Chondrocyte (in vitro differentiated cells): ENCODE measurements around the gene ZNF234. TPM values are rescaled to one million over a fixed set of nuclear protein-coding genes. Genes with fewer than 3 reads are reported as not detected.

Experiments used
- DNase-seq: peaks from one replicate; pipeline ENCODE4 v3.0.0; 2021; ENCODE audit warnings: mixed read lengths, low spot score
- H3K27ac Mint-ChIP-seq: one replicate; pipeline ENCODE4 v1.8.0; 2021; ENCODE audit warnings: mild to moderate bottlenecking, moderate library complexity, mixed read lengths; ENCODE audit not compliant: unreplicated experiment
- H3K27me3 Mint-ChIP-seq: 2 replicates; pipeline ENCODE4 v1.8.0; 2021; ENCODE audit warnings: low read depth, mixed read lengths
- H3K36me3 Mint-ChIP-seq: 2 replicates; pipeline ENCODE4 v1.8.0; 2021; ENCODE audit warnings: low read depth, mixed read lengths
- H3K4me1 Mint-ChIP-seq: 2 replicates; pipeline ENCODE4 v1.8.0; 2021; ENCODE audit warnings: low read depth, mild to moderate bottlenecking, mixed read lengths
- H3K4me3 Mint-ChIP-seq: one replicate; pipeline ENCODE4 v1.8.0; 2021; ENCODE audit warnings: mild to moderate bottlenecking, moderate library complexity, mixed read lengths; ENCODE audit not compliant: unreplicated experiment
- H3K9me3 Mint-ChIP-seq: 2 replicates; pipeline ENCODE4 v1.8.0; 2021; ENCODE audit warnings: low read depth, mixed read lengths
- CTCF ChIP-seq: fragments of 200-600 bp; sonication (generic); IDR thresholded peaks from 2 replicates; pipeline ENCODE4 v1.5.0; 2021; ENCODE audit warnings: antibody characterized with exemption, mild to moderate bottlenecking, moderate library complexity
- long read RNA-seq: library from polyadenylated mRNA; stranded (forward); transcript quantifications from one replicate; pipeline ENCODE4 v2.0.0, GENCODE V29; 2021
- total RNA-seq: library from RNA; stranded (reverse); gene quantifications from 3 replicates; pipeline ENCODE4 v1.2.1, GENCODE V29; 2021

The ZNF234 gene
- total RNA-seq = 14.0 to 19.5 TPM (median 14.4 TPM) in 3 replicates
- long read RNA-seq, full-length matches to known transcripts = 10 of 20 reads
- long read RNA-seq, partial matches to known transcripts = 1 of 20 reads
- long read RNA-seq, other reads (novel, unspliced or antisense) = 9 of 20 reads

GRCh38 chr19:44141191-44142058, at the start of gene ZNF234:
ZNF234 (plus strand) TSS chr19:44141554; CDS start chr19:44144633, 3,079 bp downstream.
- Mint-ChIP-seq H3K27me3 (no peaks in the 10 kb centered on the region), H3K4me1 (peaks cover 22% of the 10 kb centered on the region), H3K4me3 (peak within 1 kb of the TSS; percentile 93), H3K9me3 (no peaks in the 10 kb centered on the region), H3K36me3 (peaks cover 6% of the 10 kb centered on the region), H3K27ac (peak within 1 kb of the TSS; percentile 91)
- DNase-seq = no peak
- TF ChIP-seq CTCF = peak; percentile 50

- no peaks in the 10 kb centered on the region for H3K27me3 Mint-ChIP-seq
- peaks cover 13% of the 10 kb centered on the region for H3K4me1 Mint-ChIP-seq
- no peaks in the 10 kb centered on the region for H3K9me3 Mint-ChIP-seq
- no peak overlapping the region for H3K4me3 Mint-ChIP-seq
- DNase-seq = no peak
- no peak overlapping the region for H3K27ac Mint-ChIP-seq
- H3K36me3 Mint-ChIP-seq = peaks cover 6% of the 10 kb centered on the region
- TF ChIP-seq CTCF = no peak
Observed at GRCh38 chr19:44092108-44092507, 49.2 kb upstream of the ZNF234 start.

GRCh38 chr19:44093931-44094765, 47.2 kb upstream of the ZNF234 start, which contains the start of gene ZNF224:
ZNF224 (plus strand) TSS chr19:44094361; CDS start chr19:44097874, 3,513 bp downstream.
- H3K4me1 Mint-ChIP-seq = peaks cover 13% of the 10 kb centered on the region
- no peaks in the 10 kb centered on the region for H3K27me3 Mint-ChIP-seq
- peak within 1 kb of the TSS; percentile 98 for H3K4me3 Mint-ChIP-seq
- no peaks in the 10 kb centered on the region for H3K9me3 Mint-ChIP-seq
- H3K27ac Mint-ChIP-seq = peak within 1 kb of the TSS; percentile 83
- peak; percentile 97 for DNase-seq
- H3K36me3 Mint-ChIP-seq = peaks cover 14% of the 10 kb centered on the region
- no peak for TF ChIP-seq CTCF

GRCh38 chr19:44107751-44108150, 33.6 kb upstream of the ZNF234 start:
- H3K9me3 Mint-ChIP-seq = peaks cover 54% of the 10 kb centered on the region
- H3K4me1 Mint-ChIP-seq = peaks cover 9% of the 10 kb centered on the region
- no peaks in the 10 kb centered on the region for H3K27me3 Mint-ChIP-seq
- peaks cover 58% of the 10 kb centered on the region for H3K36me3 Mint-ChIP-seq
- H3K4me3 Mint-ChIP-seq = no peak overlapping the region
- DNase-seq = no peak
- no peak overlapping the region for H3K27ac Mint-ChIP-seq
- no peak for TF ChIP-seq CTCF

GRCh38 chr19:44109458-44109857, 31.9 kb upstream of the ZNF234 start:
- H3K36me3 Mint-ChIP-seq = peaks cover 44% of the 10 kb centered on the region
- DNase-seq = no peak
- no peak for TF ChIP-seq CTCF
- no peaks in the 10 kb centered on the region for H3K27me3 Mint-ChIP-seq
- H3K4me3 Mint-ChIP-seq = no peak overlapping the region
- peaks cover 15% of the 10 kb centered on the region for H3K4me1 Mint-ChIP-seq
- H3K27ac Mint-ChIP-seq = no peak overlapping the region
- peaks cover 44% of the 10 kb centered on the region for H3K9me3 Mint-ChIP-seq
